H9 (cell line): ENCODE results near the gene ANKRD40. TPM values are rescaled to one million over a fixed set of nuclear protein-coding genes. Genes with fewer than 3 reads are reported as not detected.

Source experiments
- DNase-seq: peaks from one replicate; pipeline ENCODE4 v3.0.0-alpha.2; 2017
- H2AFZ ChIP-seq: one replicate; pipeline ENCODE4 v1.6.1; 2013; ENCODE audit warnings: mild to moderate bottlenecking, low read length, control low read depth, moderate library complexity
- H2AK5ac ChIP-seq: 2 replicates; pipeline ENCODE4 v1.6.1; 2013; ENCODE audit warnings: low read length, control low read depth, mixed read lengths; ENCODE audit not compliant: insufficient read length
- H2BK120ac ChIP-seq: one replicate; pipeline ENCODE4 v1.6.1; 2013; ENCODE audit warnings: low read depth, mild to moderate bottlenecking, low read length, control low read depth, inconsistent platforms; ENCODE audit not compliant: poor library complexity, severe bottlenecking
- H2BK12ac ChIP-seq: 2 replicates; pipeline ENCODE4 v1.6.1; 2013; ENCODE audit warnings: low read length, control low read depth, mixed read lengths, low read depth; ENCODE audit not compliant: insufficient read length
- H2BK15ac ChIP-seq: 2 replicates; pipeline ENCODE4 v1.6.1; 2013; ENCODE audit warnings: low read depth, low read length, control low read depth
- H2BK20ac ChIP-seq: one replicate; pipeline ENCODE4 v1.6.1; 2013; ENCODE audit warnings: low read depth, mild to moderate bottlenecking, low read length, control low read depth, inconsistent platforms; ENCODE audit not compliant: poor library complexity, severe bottlenecking
- H2BK5ac ChIP-seq: 2 replicates; pipeline ENCODE4 v1.6.1; 2013; ENCODE audit warnings: low read length, control low read depth, mixed read lengths; ENCODE audit not compliant: insufficient read length
- H3K14ac ChIP-seq: 2 replicates; pipeline ENCODE4 v1.6.1; 2013; ENCODE audit warnings: low read length, control low read depth; ENCODE audit not compliant: insufficient read depth
- H3K18ac ChIP-seq: 2 replicates; pipeline ENCODE4 v1.6.1; 2013; ENCODE audit warnings: low read depth, mild to moderate bottlenecking, mixed read lengths, low read length, control low read depth; ENCODE audit not compliant: insufficient read length
- H3K23ac ChIP-seq: 2 replicates; pipeline ENCODE4 v1.6.1; 2013; ENCODE audit warnings: low read length, control low read depth, mixed read lengths, low read depth; ENCODE audit not compliant: insufficient read length
- H3K23me2 ChIP-seq: 2 replicates; pipeline ENCODE4 v1.6.1; 2013; ENCODE audit warnings: low read depth, mild to moderate bottlenecking, mixed read lengths, low read length, control low read depth; ENCODE audit not compliant: insufficient read length, poor library complexity, severe bottlenecking
- H3K27ac ChIP-seq: 2 replicates; pipeline ENCODE4 v1.5.1; 2013; ENCODE audit warnings: low read length, control low read depth, mixed read lengths, low read depth; ENCODE audit not compliant: insufficient read length
- H3K27me3 ChIP-seq: 2 replicates; pipeline ENCODE4 v1.6.1; 2013; ENCODE audit warnings: low read length, control low read depth, inconsistent platforms; ENCODE audit not compliant: insufficient read depth
- H3K4ac ChIP-seq: 2 replicates; pipeline ENCODE4 v1.6.1; 2013; ENCODE audit warnings: low read depth, mild to moderate bottlenecking, control low read depth, inconsistent platforms, low read length, moderate library complexity
- H3K4me1 ChIP-seq: 2 replicates; pipeline ENCODE4 v1.6.1; 2013; ENCODE audit warnings: low read length, control low read depth, inconsistent platforms; ENCODE audit not compliant: insufficient read depth
- H3K4me2 ChIP-seq: 2 replicates; pipeline ENCODE4 v1.6.1; 2013; ENCODE audit warnings: low read length, control low read depth, mixed read lengths; ENCODE audit not compliant: insufficient read length, insufficient read depth
- H3K56ac ChIP-seq: 2 replicates; pipeline ENCODE4 v1.6.1; 2013; ENCODE audit warnings: low read depth, mild to moderate bottlenecking, mixed read lengths, low read length, control low read depth; ENCODE audit not compliant: insufficient read length
- H3K79me1 ChIP-seq: 2 replicates; pipeline ENCODE4 v1.6.1; 2013; ENCODE audit warnings: low read depth, mild to moderate bottlenecking, moderate library complexity, low read length, control low read depth, inconsistent platforms; ENCODE audit not compliant: insufficient read depth, poor library complexity, severe bottlenecking
- H3K79me2 ChIP-seq: 2 replicates; pipeline ENCODE4 v1.6.1; 2013; ENCODE audit warnings: low read length, control low read depth, inconsistent platforms; ENCODE audit not compliant: insufficient read depth
- H3K9ac ChIP-seq: 2 replicates; pipeline ENCODE4 v1.6.1; 2013; ENCODE audit warnings: low read length, control low read depth, mixed read lengths; ENCODE audit not compliant: insufficient read length; ENCODE audit errors: extremely low read depth
- H3K9me3 ChIP-seq: one replicate; pipeline ENCODE4 v1.6.1; 2013; ENCODE audit warnings: low read depth, low read length, inconsistent platforms; ENCODE audit not compliant: control insufficient read depth
- H3T11ph ChIP-seq: one replicate; pipeline ENCODE4 v1.6.1; 2013; ENCODE audit warnings: mild to moderate bottlenecking, low read length, control low read depth, inconsistent platforms
- H4K20me1 ChIP-seq: one replicate; pipeline ENCODE4 v1.6.1; 2013; ENCODE audit not compliant: control insufficient read depth, insufficient read length, insufficient read depth
- H4K5ac ChIP-seq: 2 replicates; pipeline ENCODE4 v1.6.1; 2013; ENCODE audit warnings: low read depth, mild to moderate bottlenecking, mixed read lengths, low read length, control low read depth; ENCODE audit not compliant: insufficient read length
- H4K8ac ChIP-seq: replicated peaks from 2 replicates; pipeline ENCODE4 v1.6.1; 2013; ENCODE audit warnings: low read length, control low read depth, mixed read lengths, low read depth; ENCODE audit not compliant: insufficient read length
- H4K91ac ChIP-seq: 2 replicates; pipeline ENCODE4 v1.6.1; 2013; ENCODE audit warnings: low read depth, mild to moderate bottlenecking, moderate library complexity, mixed read lengths, low read length, control low read depth; ENCODE audit not compliant: insufficient read length
- H3K27ac Mint-ChIP-seq, 3 experiments: 2 replicates in 2 of 3; 3 replicates in 1 of 3; pipeline ENCODE4 v1.8.0; 2020 to 2021; ENCODE audit warnings: mixed read lengths in 3 of 3, mild to moderate bottlenecking in 1 of 3, moderate library complexity in 1 of 3
- H3K27me3 Mint-ChIP-seq: 2 replicates; pipeline ENCODE4 v1.8.0; 2021; ENCODE audit warnings: low read depth, mild to moderate bottlenecking, moderate library complexity, mixed read lengths
- H3K36me3 Mint-ChIP-seq, 3 experiments: 2 replicates in 2 of 3; 3 replicates in 1 of 3; pipeline ENCODE4 v1.8.0; 2020 to 2021; ENCODE audit warnings: low read depth in 3 of 3, mixed read lengths in 3 of 3; ENCODE audit not compliant: insufficient read depth in 1 of 3
- H3K4me1 Mint-ChIP-seq, 2 experiments: 2 replicates each; pipeline ENCODE4 v1.8.0; 2020; ENCODE audit warnings: mixed read lengths in 2 of 2
- H3K4me3 Mint-ChIP-seq, 2 experiments: 2 replicates in 1 of 2; 3 replicates in 1 of 2; pipeline ENCODE4 v1.8.0; 2020 to 2021; ENCODE audit warnings: mild to moderate bottlenecking in 2 of 2, mixed read lengths in 2 of 2, moderate library complexity in 1 of 2
- H3K9me3 Mint-ChIP-seq, 2 experiments: 2 replicates in 1 of 2; 3 replicates in 1 of 2; pipeline ENCODE4 v1.8.0; 2020; ENCODE audit warnings: mild to moderate bottlenecking in 2 of 2, mixed read lengths in 2 of 2, moderate library complexity in 1 of 2
- CTCF ChIP-seq: fragments of 200-600 bp; sonication (generic); conservative IDR thresholded peaks from 3 replicates; pipeline ENCODE4 v1.8.0; 2021; ENCODE audit warnings: antibody characterized with exemption, mild to moderate bottlenecking
- WGBS: extraction: QIAGEN DNeasy Blood & Tissue Kit; methylation state at CpG from one replicate; pipeline ENCODE4 v1.1.7; 2013; ENCODE audit warnings: missing lambda C conversion rate, low lambda C conversion rate, mixed read lengths; ENCODE audit not compliant: insufficient read length; ENCODE audit errors: extremely low coverage; 5-methylcytosine and 5-hydroxymethylcytosine counted together
- total RNA-seq: library from RNA; stranded (reverse); gene quantifications from 2 replicates; pipeline ENCODE4 v1.2.1, GENCODE V29; 2021

ANKRD40 gene
- total RNA-seq, 1 experiment from 2014 or later = 54.3 TPM

DNA sequence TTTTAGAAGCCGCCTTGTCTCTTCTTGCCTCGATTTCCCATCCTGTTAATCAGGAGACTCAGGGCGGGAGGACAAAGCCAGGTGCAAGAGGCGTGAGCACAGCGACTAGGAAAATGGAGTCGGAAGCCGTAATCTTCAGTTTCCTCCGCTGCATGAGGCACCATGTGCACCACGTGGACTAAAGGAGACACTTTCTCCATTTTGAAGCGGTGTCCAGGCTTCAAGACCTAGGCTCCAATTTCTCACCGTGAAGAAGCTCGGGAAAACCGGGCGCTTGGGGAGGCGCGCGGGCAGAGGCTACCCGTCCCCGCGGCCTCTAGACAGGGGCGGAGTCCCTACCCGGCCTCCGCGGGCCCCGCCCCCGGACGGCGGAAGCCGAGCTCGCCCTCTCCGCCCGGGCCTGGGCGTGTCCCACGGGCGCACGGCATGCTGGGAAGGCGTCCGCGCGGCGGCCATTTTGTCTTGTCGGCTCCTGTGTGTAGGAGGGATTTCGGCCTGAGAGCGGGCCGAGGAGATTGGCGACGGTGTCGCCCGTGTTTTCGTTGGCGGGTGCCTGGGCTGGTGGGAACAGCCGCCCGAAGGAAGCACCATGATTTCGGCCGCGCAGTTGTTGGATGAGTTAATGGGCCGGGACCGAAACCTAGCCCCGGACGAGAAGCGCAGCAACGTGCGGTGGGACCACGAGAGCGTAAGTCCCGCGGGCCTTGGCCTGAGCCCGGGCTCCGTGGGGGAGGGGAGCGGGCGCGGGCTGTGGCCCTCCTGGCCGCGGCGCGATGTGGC lies 11.6 kb upstream of the ANKRD40 start, which contains the start of gene LUC7L3:
TSS of gene LUC7L3 (plus strand) at position 460 of the 780 bp plus-strand sequence. CDS start at position 590, 130 bp downstream.
- Histone ChIP-seq H4K5ac (peak within 1 kb of the TSS; percentile 93), H3K23me2 (peaks cover 16% of the 10 kb centered on the region), H3K27me3 (no peaks in the 10 kb centered on the region), H2BK120ac (no peak within 1 kb of the TSS), H3K4me2 (peak within 1 kb of the TSS; percentile 59), H2BK12ac (peak within 1 kb of the TSS; percentile 7), H3K9me3 (no peaks in the 10 kb centered on the region), H2BK5ac (peak within 1 kb of the TSS; percentile 51), H3T11ph (no peak within 1 kb of the TSS), H2AFZ (no peak within 1 kb of the TSS), H3K79me1 (no peaks in the 10 kb centered on the region), H3K9ac (peak within 1 kb of the TSS; percentile 98), H3K4ac (no peak within 1 kb of the TSS; the same call in 1 of the 2 replicates), H2AK5ac (no peak within 1 kb of the TSS), H3K79me2 (peaks cover 41% of the 10 kb centered on the region), H3K18ac (peak within 1 kb of the TSS; percentile 98), H2BK20ac (no peak within 1 kb of the TSS), H3K14ac (peak within 1 kb of the TSS; percentile 99), H3K27ac (peak within 1 kb of the TSS; percentile 78), H3K56ac (no peak within 1 kb of the TSS), H4K20me1 (no peaks in the 10 kb centered on the region), H3K23ac (no peak within 1 kb of the TSS), H4K91ac (no peak within 1 kb of the TSS), H4K8ac (no peak within 1 kb of the TSS), H3K4me1 (peaks cover 4% of the 10 kb centered on the region; the same call in 1 of the 2 replicates), H2BK15ac (no peak within 1 kb of the TSS)
- H3K36me3 Mint-ChIP-seq = peaks cover 0 to 14% (median 6%) of the 10 kb centered on the region in 3 experiments; a peak in 6 of 7 replicates
- H3K4me3 Mint-ChIP-seq = peak within 1 kb of the TSS; percentile 97 to 98
- H3K27ac Mint-ChIP-seq = peak within 1 kb of the TSS; percentile 100
- H3K4me1 Mint-ChIP-seq = peaks cover 23 to 24% of the 10 kb centered on the region in 2 experiments
- no peaks in the 10 kb centered on the region for H3K9me3 Mint-ChIP-seq
- DNase-seq = peak; percentile 97
- TF ChIP-seq CTCF = no peak
- no CpG with 5 or more reads among the region's 76 CpGs for WGBS
- no peaks in the 10 kb centered on the region; the same call in 1 of the 2 replicates for H3K27me3 Mint-ChIP-seq
